H4 (cell line): Measurements from ENCODE around the gene CUZD1. TPM values are rescaled to one million over a fixed set of nuclear protein-coding genes. Genes with fewer than 3 reads are reported as not detected.
"Not testable (repeated sequence)": the region's sequence is repeated elsewhere in the genome, so short reads cannot be mapped to it uniquely, and the experiment has no call there.

Source experiments
- DNase-seq: peaks from one replicate; pipeline ENCODE4 v3.0.0-alpha.2; 2015; ENCODE audit warnings: low spot score
- total RNA-seq: library from RNA; depleted of rRNA; stranded (reverse); fragments of >200 nt; shearing (Covaris generic); gene quantifications from 2 replicates; pipeline ENCODE4 v1.2.3, GENCODE V29; 2014; rRNA removed

Gene CUZD1, protein sequence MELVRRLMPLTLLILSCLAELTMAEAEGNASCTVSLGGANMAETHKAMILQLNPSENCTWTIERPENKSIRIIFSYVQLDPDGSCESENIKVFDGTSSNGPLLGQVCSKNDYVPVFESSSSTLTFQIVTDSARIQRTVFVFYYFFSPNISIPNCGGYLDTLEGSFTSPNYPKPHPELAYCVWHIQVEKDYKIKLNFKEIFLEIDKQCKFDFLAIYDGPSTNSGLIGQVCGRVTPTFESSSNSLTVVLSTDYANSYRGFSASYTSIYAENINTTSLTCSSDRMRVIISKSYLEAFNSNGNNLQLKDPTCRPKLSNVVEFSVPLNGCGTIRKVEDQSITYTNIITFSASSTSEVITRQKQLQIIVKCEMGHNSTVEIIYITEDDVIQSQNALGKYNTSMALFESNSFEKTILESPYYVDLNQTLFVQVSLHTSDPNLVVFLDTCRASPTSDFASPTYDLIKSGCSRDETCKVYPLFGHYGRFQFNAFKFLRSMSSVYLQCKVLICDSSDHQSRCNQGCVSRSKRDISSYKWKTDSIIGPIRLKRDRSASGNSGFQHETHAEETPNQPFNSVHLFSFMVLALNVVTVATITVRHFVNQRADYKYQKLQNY
- 0.37 and 0.99 TPM in 2 replicates for total RNA-seq

DNA sequence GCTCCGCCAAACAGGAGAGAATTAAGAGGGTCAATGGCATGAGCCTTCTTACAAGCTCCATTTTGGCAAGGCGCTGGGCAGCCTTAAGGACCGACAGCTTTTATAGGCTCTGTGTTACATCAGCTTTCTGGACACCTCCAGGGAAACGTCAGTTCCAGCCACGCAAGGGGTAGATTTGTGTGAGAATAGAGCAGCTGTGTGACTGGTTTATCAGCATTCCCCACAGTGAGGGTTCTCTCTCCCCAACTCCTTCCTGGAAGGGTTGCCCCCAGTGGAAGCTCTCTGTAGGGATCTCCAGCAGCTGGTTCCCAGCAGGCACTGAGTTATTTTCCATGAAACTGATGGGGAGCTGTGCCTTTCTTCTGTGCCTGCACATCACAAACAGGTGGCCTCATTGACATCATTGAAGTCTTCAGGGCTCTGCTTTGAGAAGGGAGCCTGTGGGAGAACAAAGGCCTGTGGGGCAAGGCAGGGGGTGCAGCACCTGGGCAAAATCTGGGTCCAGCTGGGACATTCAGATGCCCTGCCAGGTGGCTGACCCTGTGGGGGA lies at the start of gene CUZD1:
CUZD1 (minus strand) TSS at position 75 of the 550 bp plus-strand sequence; CDS start at position 61, 14 bp downstream.
- no peak for DNase-seq

DNA sequence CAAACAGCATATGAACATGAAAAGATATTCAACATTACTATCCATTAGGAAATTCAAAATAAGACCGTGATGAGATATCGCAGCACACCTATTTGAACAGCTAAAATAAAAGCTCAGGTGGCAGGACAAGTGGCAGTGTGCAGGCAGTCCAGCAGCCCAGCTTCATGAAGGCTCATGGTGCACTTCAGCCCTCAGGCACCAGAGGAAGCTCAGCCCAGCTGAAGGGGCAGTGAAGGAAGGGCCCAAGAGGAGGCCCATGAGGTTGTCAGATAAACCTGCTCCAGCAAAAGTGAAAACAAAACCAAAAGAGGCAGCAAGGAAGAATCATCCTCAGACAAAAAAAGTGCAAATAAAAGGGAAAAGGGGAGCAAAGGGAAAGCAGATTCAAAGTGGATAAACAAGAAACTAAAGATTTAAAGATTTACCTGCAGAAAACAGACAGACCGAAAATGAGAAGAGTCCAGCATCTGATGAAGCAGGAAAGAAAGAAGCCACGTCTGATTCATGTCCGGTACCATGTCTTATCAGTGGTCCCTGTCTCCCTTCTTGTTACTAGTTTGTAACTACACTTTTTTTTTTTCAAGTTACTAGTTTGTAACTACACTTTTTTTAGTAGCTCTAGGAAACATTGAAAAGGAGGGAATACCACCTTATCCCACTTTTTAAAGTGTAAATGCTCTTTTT lies 48.7 kb upstream of the CUZD1 start:
- DNase-seq: no peak

DNA sequence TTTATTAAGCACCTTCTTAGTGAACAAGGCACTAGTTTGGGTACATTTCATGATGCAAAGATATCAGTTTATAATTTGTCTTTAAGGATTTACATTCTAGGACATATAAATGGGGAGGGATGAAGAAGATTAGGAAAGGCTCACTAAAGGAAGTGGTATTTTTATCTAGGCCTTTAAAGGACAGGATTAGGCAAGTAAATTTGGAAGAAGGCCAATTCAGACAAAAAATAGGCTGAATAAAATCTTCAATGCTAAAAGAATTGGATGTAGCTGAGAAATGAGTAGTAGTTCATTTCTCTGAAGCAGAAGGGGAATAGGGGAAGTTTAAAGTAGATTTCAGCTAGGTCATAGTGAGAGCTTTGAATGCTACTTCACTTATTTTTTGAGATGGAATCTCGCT lies 38.5 kb upstream of the CUZD1 start:
- no peak for DNase-seq

DNA sequence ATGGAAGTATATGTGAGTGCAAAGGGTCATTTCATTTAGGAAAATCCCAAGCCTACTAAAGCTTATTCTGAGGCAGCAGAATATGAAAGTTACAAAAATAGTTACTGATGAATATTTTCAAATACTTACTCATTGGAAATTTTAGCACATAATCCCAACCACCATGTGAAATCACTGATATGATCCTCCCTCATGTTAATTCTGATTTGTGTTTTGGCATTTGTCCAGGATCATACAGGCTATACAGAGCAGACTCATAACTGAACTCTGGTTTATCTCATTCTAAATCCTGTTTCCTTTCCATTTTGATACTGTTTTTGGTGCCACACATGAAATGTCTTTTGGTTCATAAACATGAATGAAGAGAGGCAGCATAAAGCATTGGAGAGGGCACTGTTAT lies 37.1 kb upstream of the CUZD1 start:
- DNase-seq: no peak

DNA sequence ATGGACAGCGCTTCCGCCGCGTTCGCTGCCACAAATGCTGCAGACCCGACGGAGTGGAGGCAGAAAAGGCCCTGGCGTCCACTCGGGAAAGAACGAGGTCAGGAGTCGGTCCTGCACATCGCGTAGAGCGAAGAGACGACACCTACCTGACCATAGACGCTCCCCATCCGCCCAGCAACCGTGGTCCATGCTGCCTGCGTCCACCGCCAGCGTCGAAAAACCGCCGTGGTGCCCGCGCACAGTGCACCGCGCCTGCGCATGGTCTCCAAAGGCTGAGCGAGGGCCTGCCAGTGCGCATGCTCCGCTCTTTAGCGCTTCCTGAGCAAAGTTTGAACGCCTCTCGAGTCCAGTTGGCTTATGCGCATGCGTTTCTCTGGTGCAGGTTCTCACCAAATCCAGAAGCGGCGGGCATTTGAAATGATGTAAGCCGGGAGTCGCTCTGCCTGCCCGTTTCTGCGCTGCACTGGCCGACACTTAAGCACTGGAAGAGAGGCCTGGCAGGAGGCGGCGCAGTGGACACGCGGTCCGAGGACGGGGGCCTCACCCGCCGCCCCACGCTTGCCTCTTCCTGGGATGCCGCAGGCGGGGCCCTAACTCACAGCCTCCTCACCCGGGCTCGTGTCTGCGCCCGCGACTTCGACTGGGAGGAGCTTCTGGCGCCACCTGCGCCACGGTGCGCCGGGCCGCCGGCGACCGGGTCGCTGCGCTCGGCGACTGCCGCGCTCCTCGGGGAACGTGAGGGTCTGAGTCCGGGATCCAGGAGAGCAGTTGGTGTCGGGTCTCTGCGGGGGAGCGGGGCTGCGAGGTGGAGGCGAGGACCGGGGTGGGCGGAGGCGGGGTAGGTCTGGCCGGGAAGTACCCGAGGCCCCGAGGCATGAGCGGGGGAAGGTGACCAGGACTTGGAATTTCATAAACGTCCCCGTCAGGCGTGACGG lies 33.9 kb upstream of the CUZD1 start, which contains the start of gene FAM24B:
FAM24B (minus strand) TSS at position 243 of the 935 bp plus-strand sequence. CDS start 29,066 bp downstream, outside the sequence.
- DNase-seq: peak; percentile 98

DNA sequence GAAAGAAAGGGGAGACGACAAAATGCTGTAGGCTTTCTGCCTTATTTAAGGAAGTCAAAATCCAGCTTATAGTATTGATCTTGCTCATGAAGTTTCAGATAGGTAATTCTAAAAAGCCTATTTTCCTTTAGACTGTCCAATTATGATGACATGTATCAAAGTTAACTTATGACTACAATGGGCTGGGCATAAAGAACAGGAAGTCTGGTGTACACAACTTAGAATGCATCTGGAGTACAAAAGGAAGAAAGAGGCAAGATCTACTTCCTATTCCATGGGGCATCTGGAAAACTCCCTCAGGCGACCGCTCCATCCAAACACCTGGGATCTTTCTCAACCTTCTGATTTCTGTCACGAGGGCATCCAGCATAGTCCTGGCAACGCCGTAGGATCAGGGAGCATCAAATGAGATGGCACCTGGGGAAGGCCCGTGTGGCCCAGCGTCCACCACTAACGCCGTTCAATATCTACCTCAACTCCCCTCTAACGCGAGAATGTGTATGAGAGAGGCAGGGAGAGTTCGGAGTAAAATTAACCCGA lies 33.2 kb upstream of the CUZD1 start:
- peak; percentile 20 for DNase-seq

DNA sequence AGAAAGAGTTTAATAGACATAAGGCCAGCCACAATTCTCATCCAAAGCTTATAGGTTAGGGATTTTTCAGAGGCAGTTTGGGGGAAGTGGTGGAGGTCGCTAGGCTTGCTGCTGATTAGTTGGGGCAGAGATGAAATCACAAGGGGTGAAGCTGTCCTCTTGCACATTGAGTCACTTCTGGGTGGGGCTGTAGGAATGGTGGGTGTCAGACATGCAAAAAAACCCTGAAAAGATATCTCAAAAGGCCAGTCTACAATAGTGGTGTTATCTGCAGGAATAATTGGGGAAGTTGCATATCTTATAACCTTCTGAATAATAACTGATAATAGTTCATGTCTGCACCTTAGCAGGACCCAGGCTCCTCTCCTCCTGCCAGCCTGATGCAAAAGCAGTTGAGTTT lies 31.6 kb upstream of the CUZD1 start:
- DNase-seq: no peak

DNA sequence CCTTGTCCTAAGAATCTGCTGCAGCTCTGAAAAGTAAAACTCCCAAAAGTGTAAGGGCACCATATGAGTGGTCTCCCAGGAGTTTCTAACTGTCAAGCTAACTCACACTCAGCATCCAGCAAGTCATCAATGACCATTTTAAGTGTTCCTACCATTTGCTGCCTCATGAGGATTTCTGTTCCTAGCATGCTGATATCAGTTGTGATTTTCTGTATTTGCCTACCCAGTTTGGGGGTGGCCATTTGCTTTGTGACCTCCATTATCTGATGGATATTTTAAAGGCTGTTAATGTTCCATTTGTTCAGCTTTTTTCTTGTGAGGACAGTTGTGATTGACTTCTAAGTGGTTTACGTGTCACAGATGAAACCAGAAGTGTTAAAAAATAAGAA lies 30.8 kb upstream of the CUZD1 start:
- no peak for DNase-seq

DNA sequence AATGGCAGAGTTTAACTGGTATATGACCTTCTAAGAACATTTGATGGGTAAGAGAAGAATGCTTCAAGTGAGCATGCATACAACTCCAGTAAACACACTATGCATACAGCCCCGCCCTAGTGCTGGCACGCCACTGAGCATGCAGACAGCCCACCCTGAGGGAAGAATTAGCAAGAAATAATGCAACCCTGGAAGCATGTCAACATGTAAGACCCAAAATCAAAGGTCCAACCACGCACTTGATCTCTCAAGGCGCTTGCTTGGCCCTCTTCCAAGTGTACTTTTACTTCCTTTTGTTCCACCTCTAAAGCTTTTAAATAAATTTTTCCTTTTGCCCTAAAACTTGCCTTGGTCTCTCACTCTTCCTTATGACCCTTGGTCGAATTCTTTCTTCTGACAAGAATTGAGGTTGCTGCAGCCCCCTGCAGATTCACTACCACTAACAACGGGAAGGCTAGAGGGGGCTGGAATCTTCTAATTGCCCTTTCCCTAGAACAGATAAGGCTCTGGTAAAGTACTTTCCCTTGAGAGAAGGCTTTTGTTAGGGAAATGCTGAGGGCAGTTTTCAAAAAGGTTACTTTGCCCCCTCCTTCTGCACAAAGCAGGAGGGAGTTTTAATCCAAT lies 30.3 kb upstream of the CUZD1 start:
- no peak for DNase-seq

DNA sequence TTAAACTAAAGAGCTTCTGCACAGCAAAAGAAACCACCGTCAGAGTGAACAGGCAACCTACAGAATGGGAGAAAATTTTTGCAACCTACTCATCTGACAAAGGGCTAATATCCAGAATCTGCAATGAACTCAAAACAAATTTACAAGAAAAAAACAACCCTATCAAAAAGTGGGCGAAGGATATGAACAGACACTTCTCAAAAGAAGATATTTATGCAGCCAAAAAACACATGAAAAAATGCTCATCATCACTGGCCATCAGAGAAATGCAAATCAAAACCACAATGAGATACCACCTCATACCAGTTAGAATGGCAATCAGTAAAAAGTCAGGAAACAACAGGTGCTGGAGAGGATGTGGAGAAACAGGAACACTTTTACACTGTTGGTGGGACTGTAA lies 26.3 kb upstream of the CUZD1 start:
- not testable (repeated sequence) for DNase-seq

DNA sequence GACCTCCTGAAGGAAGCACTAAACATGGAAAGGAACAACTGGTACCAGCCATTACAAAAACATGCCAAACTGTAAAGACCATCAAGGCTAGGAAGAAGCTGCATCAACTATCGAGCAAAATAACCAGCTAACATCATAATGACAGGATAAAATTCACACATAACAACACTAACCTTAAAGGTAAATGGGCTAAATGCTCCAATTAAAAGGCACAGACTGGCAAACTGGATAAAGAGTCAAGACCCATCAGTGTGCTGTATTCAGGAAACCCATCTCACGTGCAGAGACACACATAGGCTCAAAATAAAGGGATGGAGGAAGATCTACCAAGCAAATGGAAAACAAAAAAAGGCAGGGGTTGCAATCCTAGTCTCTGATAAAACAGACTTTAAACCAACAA lies 23.1 kb upstream of the CUZD1 start:
- not testable (repeated sequence) for DNase-seq

DNA sequence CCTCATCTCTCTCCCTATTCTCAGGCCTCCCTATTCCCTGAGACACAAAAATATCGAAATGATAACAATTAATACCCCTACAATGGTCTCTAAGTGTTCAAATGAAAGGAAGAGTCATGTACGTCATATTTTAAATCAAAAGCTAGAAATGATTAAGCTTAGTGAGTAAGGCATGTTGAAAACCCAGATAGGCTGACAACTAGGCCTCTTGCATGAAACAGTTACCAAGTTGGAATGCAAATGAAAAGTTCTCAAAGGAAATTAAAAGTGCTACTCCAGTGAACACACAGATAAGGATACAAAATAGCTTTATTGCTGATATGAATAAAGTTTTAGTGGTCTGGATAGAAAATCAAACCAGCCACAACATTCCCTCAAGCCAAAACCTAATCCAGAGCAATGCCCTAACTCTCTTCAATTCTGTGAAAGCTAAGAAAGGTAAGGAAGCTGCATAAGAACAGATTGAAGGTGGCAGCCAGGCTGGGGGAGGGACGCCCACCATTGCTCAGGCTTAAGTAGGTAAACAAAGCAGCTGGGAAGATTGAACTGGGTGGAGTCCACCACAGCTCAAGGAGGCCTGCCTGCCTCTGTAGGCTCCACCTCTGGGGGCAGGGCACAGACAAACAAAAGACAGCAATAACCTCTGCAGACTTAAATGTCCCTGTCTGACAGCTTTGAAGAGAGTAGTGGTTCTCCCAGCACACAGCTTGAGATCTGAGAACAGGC lies 21.3 kb upstream of the CUZD1 start:
- DNase-seq: not testable (repeated sequence)

DNA sequence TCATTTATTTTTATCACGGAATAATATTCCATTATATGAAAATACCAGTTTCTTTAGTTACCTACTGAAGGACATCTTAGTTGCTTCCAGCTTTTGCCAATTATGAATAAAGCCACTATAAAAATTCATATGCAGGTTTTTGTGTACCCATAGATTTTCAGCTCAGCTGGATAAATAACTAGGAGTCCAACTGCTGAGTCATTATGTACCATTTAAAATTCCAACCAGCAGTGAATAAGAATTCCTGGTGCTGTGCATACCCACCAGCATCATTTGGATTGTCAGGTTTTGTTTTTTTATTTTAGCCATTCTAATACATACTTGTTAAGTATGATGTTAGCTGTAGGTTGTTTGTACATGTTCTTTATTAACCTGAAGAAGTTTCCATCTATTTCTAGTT lies 19.2 kb upstream of the CUZD1 start:
- DNase-seq: no peak

DNA sequence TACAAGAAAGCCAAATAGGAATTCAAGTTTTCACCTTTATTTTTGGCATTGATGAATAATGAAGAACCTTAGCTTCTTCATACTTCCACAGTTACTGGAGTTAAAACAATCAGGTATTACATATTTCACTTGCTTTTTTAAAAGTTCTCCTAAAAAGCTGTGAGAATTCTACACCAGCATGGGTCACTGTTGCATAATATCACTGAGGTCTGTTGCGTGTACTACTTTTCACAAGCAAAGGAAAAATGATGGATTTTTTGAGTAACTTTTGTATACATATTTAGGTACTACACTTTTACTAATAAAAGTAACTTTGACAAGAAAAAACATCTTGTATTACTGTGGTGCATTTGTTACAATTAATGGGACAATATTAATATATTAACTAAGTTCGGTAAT lies 18.5 kb upstream of the CUZD1 start:
- DNase-seq: no peak

DNA sequence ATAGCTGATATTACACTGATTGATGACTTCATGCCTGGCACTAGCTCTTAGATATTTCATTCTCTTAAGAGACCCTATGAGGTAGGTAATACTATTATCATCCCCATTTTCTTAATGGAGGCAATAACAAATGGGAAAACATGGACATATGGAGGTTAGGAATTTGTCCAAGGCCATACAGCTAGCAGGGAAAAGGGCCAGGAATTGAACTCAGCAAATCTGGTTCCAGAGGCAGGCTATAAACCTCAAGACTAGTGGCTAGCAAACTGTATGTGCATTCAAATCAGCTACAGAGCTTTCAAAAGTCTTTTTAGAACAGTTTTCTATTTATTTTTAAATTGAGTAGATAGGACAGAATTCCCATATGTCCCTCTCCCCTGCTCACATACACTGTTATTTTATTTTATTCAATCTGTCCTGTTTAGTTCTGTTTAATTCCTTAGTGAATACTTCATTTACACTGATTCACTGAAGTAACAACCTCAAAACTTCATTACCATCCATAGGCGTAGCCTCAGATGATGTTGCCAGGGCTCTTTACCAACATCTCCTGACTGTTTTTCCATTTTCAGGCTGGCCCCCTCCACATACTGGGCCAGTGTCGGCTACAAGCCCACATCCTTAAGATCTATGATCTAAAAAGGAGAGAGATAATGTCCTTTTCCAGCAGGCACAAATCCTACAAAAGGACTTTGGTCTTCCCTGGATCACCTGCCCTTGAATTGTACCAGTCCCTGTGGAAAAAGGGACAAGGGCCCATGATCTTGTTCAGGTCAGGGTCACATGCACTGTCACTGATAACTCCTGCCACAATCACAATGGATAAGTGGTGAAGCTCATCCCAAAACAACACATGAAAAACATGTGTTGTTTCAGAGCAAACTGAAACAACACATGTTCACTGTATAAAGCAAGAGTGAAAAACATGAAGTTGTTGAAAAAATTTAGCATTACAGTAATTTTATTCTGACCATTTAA lies 17.8 kb upstream of the CUZD1 start:
- DNase-seq: no peak

DNA sequence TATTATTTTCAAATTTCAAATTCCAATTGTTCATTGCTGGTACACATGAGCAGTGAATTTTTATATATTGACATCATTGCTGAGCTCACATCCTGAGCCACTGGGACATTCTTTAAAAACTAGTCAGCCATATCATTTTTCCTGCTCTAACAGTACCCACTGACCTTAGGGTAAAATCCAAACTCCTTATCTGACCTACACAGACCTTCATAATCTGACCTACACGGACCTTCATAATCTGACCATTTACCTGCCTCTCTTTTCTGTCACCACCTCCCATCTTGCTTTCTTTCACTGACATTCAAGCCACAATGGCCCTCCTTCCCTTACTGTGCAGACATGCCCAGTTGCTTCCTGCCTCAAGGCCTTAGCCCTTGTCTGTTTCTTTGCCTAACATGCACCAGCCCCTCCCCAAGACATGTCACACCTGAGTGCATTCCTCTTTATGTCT lies 16.1 kb upstream of the CUZD1 start:
- DNase-seq: peak; percentile 35

DNA sequence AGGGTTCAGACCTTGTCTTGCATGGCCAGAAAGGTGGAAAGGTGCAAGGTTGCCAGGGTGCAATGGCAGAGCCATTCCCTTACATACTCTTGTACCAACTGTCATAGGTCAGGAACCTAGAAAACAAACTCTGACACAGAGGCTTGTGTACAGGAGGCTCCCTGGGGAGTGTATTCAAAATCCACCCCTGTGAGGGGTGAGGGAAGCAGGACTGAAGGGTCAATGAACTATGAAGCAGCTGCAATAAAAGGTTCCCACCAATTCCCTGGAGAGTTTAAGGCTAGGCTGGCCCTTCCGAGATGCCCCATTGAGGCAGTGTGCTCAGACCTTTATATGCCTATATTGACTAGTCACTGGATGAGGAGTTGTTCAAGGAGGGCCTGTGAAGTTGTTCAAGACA lies 13.9 kb upstream of the CUZD1 start:
- no peak for DNase-seq

DNA sequence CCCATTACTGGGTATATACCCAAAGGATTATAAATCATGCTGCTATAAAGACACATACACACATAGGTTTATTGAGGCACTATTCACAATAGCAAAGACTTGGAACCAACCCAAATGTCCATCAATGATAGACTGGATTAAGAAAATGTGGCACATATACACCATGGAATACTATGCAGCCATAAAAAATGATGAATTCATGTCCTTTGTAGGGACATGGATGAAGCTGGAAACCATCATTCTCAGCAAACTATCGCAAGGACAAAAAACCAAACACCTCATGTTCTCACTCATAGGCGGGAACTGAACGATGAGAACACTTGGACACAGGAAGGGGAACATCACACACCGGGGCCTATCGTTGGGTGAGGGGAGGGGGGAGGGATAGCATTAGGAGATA lies 12.4 kb upstream of the CUZD1 start:
- DNase-seq: not testable (repeated sequence)
